ENCODE data around the gene DCLK1. TPM values are rescaled to one million over a fixed set of nuclear protein-coding genes. Genes with fewer than 3 reads are reported as not detected.

Gene DCLK1
- total RNA-seq, 1 donor from 2014 or later, result not detected

GRCh38 chr13:35720290-35720689 lies 410.9 kb downstream of the DCLK1 start:
- intact Hi-C loops (cut with micrococcal nuclease), result no loop called here

Other genes with a start within 250 kb of the DCLK1 start
- gene SOHLH2, start 83.2 kb upstream of the DCLK1 start, total RNA-seq, result not detected in 2 replicates
- 0.32 TPM in 1 of 2 replicates, not detected in the other for gene CCDC169, start 166.4 kb upstream of the DCLK1 start, total RNA-seq
- 24.7 and 25.9 TPM in 2 replicates for gene SPART, start 215.0 kb upstream of the DCLK1 start, total RNA-seq